Erythroblast (primary cell): ENCODE results near the gene ADAMTS20.

Source experiments
- GATA1 ChIP-seq: IDR thresholded peaks from 2 replicates; pipeline ENCODE4 v1.6.1; 2011; ENCODE audit warnings: low read depth, mild to moderate bottlenecking, control low read depth, low read length, moderate library complexity
- POLR2A ChIP-seq: IDR thresholded peaks from 2 replicates; pipeline ENCODE4 v1.6.1; 2011; ENCODE audit warnings: mild to moderate bottlenecking, low read length

GRCh38 chr12:43337571-43338444, 214.2 kb downstream of the ADAMTS20 start:
- TF ChIP-seq POLR2A, result no peak
- no peak for TF ChIP-seq GATA1
